HG03521 (cell line): ENCODE measurements around the gene CD99L2.
"Not testable (repeated sequence)": the region's sequence is repeated elsewhere in the genome, so short reads cannot be mapped to it uniquely, and the experiment has no call there.

Experiments
- ATAC-seq: cut with Tn5 transposase; IDR thresholded peaks from one replicate; pipeline ENCODE4 v1.9.1; 2021; ENCODE audit warnings: mild to moderate bottlenecking, moderate library complexity; ENCODE audit not compliant: unreplicated experiment

The CD99L2 gene

DNA sequence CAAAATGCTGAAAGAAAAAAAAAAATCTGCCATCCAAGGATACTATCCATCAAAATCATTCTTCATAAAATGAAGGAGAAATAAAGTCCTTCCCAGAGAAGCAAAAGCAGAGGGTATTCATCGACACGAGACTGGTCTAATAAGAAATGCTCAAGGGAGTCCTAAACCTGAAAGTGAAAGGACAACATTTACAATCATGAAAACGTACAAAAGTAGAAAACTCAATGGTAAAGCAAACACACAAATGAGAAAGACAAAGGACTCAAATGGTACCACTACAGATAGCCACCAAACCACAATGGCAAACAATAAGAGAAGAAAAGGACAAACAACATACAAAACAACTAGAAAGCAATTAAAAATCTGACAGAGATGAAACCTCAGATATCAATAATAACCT, 41.0 kb downstream of the CD99L2 start:
- no peak for ATAC-seq

DNA sequence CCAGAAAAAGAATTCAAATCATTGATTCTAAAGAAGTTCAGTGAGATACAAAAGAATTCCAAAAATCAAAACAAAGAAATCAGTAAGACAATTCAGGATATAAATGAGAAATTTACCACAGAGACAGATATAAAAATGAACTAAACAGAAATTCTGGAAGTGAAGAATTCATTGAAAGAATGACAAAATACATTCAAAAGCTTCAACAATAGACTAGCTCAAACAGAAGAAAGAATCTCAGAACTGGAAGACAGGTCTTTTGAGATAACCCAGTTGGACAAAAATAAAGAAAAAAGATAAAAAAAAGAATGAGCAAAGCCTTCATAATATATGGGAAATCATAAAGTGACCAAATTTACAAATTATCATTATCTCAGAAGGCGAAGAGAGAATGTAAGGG, 41.7 kb downstream of the CD99L2 start:
- no peak for ATAC-seq

DNA sequence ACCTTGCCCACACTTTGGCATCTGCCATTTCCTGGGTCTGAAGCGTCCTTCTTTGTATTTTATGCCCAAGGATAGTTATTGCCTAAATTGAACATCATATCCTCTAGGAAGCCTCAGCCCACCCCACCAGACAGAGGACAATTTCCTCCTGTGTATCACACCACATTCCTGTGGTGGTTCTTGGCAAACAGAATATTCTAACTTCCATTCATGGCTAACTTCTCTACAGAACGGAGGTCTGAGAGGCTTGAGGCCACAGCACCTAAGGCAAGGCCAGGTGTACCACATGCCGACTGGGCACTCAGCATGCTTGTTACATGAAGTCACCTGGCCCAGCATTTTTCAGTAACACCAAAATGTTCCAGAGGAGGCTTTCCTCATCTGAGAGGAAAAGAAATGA, 42.4 kb downstream of the CD99L2 start:
- ATAC-seq: no peak

DNA sequence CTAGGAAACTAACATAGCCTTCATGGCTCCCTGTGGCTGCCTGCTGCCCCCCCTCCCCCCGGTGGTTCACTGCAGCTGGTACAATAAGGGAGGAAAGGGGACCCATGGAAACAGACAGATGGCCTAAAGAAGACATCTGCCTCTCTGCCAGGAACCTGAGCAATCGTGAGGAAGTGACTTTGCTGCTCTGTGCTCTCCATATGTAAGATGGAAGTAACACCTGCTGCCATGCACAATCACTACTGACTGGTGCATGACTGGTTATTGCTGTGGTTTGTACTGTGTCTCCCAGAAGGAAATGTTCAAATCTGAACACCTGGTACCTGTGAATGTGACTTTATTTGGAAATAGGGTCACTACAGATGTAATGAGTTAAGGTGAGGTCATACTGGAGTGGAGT, 43.6 kb downstream of the CD99L2 start:
- ATAC-seq: no peak

DNA sequence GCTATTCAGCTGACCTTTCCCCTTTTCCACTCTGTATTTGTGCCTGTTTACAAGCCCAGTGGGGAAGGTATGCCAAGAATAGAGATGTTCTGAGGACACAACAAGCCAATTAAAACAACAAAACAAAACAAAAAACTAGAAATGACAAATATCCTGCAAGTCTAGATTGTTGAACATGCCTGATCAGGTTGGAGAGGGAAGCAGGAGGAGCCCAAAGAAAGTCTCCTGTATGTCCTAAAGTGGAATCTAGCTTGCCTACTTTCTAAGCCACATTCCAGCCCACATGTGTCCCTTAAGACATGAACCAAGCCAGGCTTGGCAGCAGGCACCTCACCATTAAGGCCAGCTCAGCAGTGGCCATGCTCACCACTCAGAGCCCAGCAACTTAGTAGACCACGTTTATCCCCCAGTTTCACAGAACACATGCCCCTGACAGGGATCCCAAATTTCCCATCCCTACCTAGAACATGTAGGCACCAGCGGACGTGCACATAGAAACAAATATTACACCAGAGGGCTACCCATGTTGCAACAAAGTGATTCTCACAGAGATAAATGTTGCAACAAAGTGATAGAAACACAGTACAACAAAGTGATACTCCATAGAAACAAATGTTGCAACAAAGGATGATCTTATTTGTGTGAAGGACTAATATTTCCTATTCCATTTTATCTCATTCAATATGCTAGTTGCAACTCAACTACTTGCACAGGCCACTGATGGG, 48.3 kb downstream of the CD99L2 start:
- no peak for ATAC-seq

DNA sequence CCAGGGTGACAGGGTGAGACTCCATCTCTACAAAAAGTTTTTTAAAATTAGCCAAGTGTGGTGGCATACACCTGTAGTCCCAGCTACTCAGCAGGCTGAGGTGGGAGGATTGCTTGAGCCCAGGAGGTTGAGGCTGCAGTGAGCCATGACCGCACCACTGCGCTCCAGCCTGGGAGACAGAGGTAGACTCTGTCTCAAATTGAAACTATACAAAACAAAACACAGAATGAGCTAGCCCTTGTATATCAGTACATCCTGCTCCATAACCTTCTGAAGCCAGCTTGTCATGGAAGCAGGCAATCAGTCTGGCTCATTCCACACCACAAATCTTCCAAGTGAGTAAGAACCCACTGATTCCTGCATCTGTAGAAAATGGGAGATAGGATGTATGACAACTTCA, 49.0 kb downstream of the CD99L2 start:
- ATAC-seq: no peak

DNA sequence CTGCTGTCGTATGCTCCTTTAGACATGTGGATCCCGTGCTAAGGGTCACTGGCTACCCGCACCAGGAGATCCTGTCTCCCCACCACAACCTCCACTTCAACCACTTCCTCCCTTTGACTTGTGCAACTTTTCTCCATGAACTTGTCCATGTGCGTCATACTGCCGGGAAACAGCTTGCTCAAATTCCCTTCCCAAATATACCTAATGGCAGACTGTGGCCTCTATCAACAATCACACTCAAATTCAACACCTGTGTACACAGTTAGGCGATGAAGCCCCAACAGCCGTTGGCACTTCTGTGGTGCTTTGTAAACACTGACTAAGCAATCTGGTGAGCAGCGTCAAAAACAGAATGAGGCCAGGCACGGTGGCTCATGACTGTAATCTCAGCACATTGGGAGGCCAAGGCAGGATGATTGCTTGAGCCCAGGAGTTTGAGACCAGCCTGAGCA, 49.5 kb downstream of the CD99L2 start:
- ATAC-seq: no peak

DNA sequence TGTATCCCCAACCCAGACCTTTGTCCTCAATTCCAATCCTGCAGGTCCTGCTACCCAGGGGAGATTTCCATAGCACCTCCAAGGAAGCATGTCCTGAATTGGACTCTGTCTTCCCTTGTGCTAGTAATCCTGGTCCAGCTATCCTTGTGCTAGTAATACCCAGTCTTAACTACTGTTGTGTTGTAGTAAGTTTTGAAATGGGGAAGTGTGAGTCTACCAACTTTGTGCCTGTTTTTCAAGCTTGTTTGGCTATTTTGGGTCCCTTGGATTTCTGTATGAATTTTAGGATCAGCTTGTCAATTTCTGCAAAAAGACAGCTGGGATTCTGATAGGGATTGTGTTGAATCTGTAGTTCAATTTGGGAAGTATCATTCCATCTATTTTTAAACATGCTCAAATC, 51.4 kb downstream of the CD99L2 start:
- no peak for ATAC-seq

DNA sequence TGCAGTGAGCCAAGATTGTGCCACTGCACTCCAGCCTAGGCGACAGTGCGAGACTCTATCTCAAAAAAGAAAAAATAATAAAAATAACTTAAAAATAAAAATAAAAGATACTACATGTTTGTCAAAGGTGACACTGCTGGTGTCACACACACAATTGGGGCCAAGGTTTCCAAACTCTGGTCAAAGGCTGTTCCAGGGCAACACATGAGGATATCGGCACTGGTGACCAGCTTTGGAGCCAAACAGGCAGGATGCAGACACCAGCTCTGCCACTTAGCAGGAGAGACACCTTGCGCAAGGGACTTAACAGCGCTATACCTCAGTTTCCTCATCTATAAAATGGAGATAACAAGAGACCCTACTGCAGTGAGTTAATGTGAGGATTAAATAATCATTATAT, 52.3 kb downstream of the CD99L2 start:
- ATAC-seq: no peak

DNA sequence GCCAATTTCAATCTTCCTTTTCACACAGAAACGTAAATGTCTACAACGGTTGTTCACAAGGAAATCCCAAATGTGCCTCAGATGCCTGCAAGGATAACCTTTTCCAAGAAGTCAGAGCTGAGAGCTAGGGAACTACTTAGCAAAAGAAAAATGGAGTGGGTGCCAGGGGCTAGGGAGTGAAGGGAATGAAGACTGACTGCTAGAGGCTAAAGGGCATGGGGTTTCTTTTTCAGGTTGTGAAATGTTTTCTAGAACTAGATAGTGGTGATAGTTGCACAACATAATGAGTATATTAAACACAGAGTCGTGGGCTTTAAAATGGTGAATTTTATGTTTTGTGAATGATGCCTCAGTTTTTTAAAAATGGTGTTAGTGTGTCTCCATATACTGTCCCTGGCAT, 53.4 kb downstream of the CD99L2 start:
- ATAC-seq: no peak

DNA sequence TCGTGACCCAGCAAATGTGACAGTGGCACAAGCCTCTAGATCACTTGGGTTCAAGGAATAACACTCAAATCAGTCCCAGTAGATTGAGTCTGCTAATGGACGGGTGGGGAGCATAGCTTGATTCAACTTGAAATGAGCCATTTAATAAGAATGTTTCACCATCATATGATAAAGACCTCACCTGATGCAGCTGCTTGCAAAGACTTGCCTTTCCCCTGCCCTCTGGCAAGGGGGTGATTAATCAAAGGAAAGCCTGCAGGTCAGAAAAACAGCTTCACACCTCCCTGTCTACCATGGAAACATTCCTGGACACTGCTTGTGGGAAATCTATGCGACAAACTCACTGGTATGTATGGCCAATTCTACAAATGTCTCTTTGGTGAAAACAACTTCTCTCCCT, 54.5 kb downstream of the CD99L2 start:
- no peak for ATAC-seq

DNA sequence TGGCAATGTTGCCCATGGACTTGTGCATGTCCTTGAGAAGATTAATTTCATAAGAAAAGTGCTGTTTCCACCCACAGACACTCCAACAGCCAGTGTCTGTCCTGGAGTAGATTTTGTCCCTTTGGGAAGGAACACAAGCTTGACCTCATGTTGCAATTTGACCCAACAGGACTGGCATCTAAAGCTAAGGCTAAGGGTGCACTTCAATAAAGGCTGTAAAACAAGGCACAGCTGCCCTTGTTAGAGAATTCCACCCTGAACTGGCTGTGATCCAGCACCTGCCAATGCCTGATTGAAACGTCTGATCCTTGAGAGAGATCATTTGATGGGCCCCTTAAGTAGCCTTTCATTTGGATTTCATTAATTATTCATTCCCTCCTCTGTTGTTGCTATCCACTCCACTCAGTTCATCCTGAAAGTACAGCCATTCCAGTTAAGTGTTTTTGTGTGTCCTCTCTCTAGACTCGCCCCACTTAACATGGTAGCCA, 56.2 kb downstream of the CD99L2 start:
- ATAC-seq: no peak

DNA sequence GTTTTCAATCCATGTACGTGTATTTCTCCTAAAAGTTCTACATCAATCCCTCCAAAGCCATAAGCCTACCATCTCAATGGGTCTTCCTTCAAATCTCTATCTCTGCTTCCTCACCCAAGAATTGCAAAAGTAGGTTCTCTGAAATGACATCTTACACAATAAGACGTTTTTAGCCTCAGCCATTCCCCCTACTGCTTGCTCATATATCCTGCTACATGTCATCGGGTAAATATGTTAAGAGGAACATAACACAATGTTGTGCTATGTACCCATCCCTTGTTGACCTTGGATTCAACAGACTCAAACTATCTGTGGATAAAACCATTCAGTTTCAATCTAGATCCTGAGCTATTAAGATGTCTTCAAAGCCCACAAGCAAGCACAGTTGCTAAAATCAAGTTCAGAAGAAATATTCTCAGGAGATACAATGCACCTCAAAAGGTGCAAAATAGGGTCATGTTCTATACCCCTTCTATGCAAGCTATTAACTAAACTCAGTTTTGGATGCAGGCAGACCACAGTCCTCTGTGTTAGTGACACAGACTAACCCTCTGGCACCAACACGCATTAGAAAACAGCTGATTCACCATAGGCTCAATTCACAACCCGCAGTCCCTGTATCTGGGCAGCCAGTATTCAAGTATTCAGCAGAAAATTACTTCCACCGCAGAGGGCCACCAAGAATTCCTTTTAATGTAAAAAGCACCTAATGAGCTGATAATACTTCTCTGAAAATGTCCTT, 56.8 kb downstream of the CD99L2 start:
- no peak for ATAC-seq

DNA sequence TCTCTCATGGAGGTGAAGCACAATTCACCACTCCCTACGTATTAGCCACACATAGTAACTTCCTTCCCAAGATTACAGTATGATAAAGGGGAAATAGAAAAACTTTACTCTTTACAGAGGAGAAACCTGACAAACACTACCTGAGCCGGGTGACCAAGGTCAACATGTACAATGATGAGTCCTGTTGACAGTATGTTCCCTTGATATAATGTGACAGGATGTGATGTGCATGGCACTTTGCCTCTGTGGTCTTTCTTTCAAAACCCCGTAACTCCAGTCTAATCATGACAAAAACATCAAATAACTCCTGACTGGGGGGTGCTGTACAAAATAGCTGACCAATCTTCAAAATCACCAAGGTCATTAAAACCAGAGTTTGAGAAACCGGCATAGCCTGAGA, 60.6 kb downstream of the CD99L2 start:
- ATAC-seq: no peak

DNA sequence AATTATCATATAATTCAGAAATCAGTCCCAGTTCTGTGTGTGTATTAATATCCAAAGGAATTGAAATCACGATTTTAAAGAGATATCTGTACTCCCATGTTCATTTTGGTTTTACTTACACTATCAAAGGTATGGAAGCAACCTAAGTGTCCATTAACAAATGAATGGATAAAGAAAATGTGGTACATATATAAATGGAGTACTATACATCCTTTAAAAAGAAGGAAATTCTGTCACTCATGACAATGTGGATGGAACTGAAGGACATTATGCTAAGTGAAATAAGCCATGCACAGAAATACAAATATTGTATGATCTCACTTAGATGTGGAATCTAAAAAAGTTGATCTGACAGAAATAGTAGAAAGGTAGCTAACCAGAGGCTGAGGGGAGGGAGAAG, 63.8 kb downstream of the CD99L2 start:
- ATAC-seq: no peak

DNA sequence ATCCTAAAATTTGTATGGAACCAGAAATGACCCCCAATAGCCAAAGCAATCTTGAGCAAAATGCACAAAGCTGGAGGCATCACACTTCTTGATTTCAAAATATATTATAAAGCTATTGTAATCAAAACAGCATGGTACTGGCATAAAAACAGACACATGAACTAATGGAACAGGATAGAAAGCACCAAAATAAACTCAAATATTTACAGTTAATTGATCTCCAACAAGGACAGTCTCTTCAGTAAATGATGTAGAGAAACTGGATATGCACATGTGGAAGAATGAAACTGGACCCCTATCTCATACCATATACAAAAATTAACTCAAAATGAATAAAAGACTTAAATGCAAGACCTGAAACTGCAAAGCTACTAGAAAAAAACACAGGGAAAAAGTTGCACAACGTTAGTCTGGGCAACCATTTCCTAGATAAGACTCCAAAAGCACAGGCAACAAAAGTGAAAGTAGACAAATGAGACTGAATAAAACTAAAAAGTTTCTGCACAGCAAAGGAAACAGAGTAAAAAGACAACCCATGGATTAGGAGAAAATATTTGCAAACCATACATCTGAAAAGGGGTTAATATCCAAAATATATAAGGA, 64.9 kb downstream of the CD99L2 start:
- no peak for ATAC-seq

DNA sequence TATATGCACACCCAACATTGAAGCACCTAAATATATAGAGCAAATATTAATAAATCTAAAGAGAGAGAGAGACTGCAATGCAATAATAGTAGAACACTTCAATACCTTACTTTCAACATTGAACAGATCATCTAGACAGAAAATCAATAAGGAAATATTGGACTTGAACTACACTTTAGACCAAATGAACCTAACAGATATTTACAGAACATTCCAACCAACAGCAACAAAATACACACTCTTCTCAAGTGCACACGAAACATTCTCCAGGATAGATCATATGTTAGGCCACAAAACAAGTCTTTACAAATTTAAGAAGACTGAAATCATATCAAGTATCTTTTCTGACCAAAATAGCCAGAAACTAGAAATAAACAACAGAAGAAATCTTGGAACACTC, 66.6 kb downstream of the CD99L2 start:
- ATAC-seq: no peak

DNA sequence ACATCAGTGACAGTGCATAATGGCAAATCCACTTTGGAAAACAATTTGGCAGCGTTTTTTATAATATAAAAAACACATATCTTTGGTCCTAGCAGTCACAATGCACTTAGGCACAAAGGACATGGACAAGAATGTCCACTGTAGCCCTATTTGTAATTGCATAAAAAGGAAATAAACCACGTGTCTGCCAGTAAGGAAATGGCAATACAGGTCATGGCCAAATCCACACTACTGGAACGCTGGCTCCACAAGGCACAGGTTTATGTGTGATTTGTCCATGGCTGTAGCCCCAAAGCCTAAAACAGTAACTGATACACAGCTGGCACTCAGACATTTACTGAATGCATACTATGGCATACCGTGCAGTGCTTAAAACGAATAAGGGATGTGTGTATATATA, 69.7 kb downstream of the CD99L2 start:
- ATAC-seq: no peak

DNA sequence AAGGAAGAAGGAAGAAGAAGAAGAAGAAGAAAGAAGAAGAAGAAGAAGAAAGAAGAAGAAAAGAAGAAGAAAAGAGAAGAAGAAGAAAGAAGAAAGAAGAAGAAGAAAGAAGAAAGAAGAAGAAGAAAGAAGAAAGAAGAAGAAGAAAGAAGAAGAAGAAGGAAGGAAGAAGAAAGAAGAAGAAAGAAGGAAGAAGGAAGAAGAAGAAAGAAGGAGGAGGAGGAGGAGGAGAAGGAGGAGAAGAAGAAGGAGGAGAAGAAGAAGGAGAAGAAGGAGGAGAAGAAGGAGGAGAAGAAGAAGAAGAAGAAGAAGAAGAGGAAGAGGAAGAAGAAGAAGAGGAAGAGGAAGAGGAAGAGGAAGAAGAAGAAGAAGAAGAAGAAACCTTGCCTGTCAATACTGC, 74.1 kb downstream of the CD99L2 start:
- ATAC-seq: not testable (repeated sequence)

DNA sequence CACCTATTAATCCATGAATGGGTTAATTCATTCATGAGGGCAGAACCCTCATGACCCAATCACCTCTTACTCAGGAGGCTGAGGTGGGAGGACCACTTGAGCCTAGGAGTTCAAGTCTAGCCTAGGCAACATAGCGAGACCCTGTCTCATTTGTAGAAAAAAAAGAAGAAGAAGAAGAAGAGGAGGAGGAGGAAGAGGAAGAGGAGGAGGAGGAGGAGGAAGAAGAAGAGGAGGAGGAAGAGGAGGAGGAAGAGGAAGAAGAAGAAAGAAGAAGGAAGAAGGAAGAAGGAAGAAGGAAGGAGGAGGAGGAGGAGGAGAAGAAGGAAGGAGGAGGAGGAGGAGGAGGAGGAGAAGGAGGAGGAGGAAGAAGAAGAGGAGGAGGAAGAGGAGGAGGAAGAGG, 74.6 kb downstream of the CD99L2 start:
- ATAC-seq: not testable (repeated sequence)

DNA sequence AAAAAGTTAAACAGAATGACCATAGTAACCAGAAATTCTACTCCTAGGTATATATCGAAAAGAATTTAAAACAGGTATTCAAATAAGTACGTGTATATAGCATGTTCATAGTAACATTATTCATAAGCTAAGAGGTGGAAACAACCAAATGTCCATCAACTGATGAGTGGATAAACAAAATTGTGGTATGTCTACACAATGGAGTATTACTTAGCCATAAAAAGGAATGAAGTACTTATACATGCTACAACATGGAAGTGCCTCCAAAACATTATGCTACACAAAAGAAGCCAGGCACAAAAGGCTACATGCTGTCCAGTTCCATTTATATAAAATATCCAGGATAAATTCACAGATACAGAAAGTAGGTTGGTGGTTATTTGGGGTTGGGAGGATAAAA, 76.5 kb downstream of the CD99L2 start:
- ATAC-seq: no peak

DNA sequence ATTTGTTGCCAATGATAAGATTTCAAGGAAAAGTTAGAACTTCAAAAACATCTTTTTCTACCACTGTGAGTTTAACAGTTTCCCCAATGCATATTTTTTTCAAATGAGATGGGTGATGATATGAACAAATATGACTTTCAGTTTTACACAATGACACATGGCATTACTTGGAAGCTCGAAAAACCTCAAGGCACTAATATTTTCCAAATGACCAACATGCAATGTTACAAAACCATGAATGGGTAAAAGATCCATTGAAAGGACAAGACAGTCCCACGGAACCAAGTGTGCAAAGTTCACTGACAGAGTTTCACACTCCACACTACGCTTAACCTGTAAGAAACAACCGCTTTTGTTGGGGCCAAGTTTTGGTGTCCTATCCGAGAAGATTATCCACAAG, 84.5 kb downstream of the CD99L2 start:
- ATAC-seq: no peak
